ENCODE data around the gene PREPL. TPM values are rescaled to one million over a fixed set of nuclear protein-coding genes. Genes with fewer than 3 reads are reported as not detected.

PREPL gene
- total RNA-seq, 1 experiment from 2014 or later, result 47.6 TPM

DNA sequence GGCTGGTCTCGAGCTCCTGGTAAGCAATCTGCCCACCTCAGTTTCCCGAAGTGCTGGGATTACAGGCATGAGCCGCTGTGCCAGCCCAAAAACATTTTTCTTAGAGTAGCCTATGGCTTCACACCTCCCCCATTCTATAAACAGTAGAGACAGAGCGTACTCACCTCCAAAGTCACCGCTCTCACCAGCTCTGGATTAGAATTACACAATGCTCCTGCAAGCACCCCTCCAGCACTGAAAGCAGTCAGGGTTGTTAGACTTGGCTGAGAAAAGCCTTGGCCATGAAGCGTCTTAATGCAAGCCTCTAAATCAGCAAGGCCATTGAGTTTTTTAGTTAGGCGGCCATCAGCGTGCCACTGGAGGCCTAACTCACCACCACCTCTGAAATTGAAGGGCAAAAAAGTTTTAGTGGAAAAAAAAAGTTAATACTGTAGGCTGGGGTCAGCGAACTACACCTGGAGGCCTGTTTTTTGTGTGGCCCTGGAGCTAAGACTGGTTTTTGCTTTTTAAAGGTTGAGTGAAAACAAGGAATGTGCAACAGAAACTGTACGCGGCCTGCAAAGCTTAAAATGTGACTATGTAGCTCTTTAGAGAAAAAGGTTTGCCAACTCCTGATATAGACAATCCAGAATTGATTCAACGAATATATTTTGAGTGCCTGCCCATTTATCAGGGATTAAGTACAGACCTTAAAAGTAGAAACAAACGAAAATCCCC, 34.6 kb downstream of the PREPL start:
- CTCF ChIA-PET, result no interaction called here

DNA sequence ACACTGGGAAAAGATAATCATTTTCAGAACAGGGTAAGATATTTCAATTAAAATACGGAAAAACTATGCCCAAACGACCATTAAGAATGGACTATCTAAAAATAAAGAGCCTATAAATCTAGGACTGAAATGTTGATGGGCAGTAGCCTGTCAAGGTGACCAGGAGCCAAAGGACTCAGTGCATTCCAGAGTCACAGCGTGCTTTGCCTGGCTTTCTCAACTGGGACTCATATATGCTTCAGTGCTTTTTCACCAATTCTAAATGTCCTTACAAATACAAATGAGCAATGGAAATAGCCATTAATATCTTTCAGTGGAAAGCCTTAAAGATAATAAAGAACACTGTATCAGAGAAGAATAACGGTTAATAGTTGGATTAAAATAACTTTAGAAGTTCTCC, 35.4 kb downstream of the PREPL start:
- Histone ChIP-seq H3K9me3 (ENCODE audit: low read depth, low read length, poor library complexity, severe bottlenecking) (no peaks in the 10 kb centered on the region), H3K27me3 (replicated peaks; ENCODE audit: insufficient read depth, low read depth, low read length, poor library complexity) (no peaks in the 10 kb centered on the region), H3K27ac (ENCODE audit: low read depth, low read length, poor library complexity, severe bottlenecking) (no peak overlapping the region), H3K4me3 (ENCODE audit: low read depth, low read length, poor library complexity, severe bottlenecking) (no peak overlapping the region), H3K36me3 (ENCODE audit: insufficient read depth, low read length, poor library complexity, severe bottlenecking) (peaks cover 50% of the 10 kb centered on the region), H3K4me1 (ENCODE audit: insufficient read depth, low read length, poor library complexity, severe bottlenecking) (no peaks in the 10 kb centered on the region)
- BruUV-seq (replicated peaks), result no TSS peak
- TF ChIP-seq, protein P1, sequence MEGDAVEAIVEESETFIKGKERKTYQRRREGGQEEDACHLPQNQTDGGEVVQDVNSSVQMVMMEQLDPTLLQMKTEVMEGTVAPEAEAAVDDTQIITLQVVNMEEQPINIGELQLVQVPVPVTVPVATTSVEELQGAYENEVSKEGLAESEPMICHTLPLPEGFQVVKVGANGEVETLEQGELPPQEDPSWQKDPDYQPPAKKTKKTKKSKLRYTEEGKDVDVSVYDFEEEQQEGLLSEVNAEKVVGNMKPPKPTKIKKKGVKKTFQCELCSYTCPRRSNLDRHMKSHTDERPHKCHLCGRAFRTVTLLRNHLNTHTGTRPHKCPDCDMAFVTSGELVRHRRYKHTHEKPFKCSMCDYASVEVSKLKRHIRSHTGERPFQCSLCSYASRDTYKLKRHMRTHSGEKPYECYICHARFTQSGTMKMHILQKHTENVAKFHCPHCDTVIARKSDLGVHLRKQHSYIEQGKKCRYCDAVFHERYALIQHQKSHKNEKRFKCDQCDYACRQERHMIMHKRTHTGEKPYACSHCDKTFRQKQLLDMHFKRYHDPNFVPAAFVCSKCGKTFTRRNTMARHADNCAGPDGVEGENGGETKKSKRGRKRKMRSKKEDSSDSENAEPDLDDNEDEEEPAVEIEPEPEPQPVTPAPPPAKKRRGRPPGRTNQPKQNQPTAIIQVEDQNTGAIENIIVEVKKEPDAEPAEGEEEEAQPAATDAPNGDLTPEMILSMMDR (conservative IDR thresholded peaks at IDR 0.05; ENCODE audit: low read depth, low read length), result no peak
- TF ChIP-seq EZH2 (IDR thresholded peaks at IDR 0.05; ENCODE audit: borderline replicate concordance, low read depth, low read length, poor library complexity, severe bottlenecking), result no peak
- ChIA-PET POLR2A (ENCODE audit: low non-redundant PET) (no interaction called here), CTCF (interaction anchor here (0.6 to 0.7 kb wide), 2 partner anchors 282 to 293 kb away, joined by 3 to 5 read pairs; no protein-coding TSS in a partner anchor)
- intact Hi-C loops (cut with micrococcal nuclease; ENCODE audit: unreplicated experiment), result no loop called here
- DNase-seq (ENCODE audit: low spot score), result no peak

More for the DNA sequence above, 34.6 kb downstream of the PREPL start:
- no TSS peak for BruUV-seq (replicated peaks)
- Histone ChIP-seq H3K27ac (ENCODE audit: low read depth, low read length, poor library complexity, severe bottlenecking) (no peak overlapping the region), H3K4me3 (ENCODE audit: low read depth, low read length, poor library complexity, severe bottlenecking) (no peak overlapping the region), H3K4me1 (ENCODE audit: insufficient read depth, low read length, poor library complexity, severe bottlenecking) (no peaks in the 10 kb centered on the region), H3K27me3 (replicated peaks; ENCODE audit: insufficient read depth, low read depth, low read length, poor library complexity) (no peaks in the 10 kb centered on the region), H3K9me3 (ENCODE audit: low read depth, low read length, poor library complexity, severe bottlenecking) (no peaks in the 10 kb centered on the region), H3K36me3 (ENCODE audit: insufficient read depth, low read length, poor library complexity, severe bottlenecking) (peaks cover 42% of the 10 kb centered on the region)
- no peak for DNase-seq (ENCODE audit: low spot score)
- TF ChIP-seq EZH2 (IDR thresholded peaks at IDR 0.05; ENCODE audit: borderline replicate concordance, low read depth, low read length, poor library complexity, severe bottlenecking), result no peak
- TF ChIP-seq, protein P1 (conservative IDR thresholded peaks at IDR 0.05; ENCODE audit: low read depth, low read length), result no peak
- POLR2A ChIA-PET (ENCODE audit: low non-redundant PET), result no interaction called here
- intact Hi-C loops (cut with micrococcal nuclease; ENCODE audit: unreplicated experiment), result no loop called here

DNA sequence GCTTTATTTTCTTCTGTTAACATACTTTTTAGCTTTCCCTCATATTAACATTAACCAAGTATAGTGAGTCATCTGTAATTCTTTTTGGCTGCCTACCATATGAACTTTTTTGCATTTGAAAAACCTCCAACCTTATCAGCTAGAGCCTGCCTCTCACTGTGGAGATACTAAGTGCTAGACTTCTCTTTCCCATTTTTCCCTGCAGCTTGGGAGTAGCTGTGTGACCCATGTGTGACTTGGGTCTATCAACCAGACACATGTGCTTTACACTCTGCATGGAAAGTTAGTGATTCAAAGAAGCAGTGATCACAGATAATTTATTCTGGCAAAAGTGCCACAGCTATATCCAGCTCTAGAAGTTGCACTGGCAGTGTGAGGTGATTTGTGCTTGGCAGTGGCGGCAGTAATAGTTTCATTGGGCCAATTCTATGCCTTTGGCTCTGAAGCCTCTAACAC, 36.3 kb downstream of the PREPL start:
- Histone ChIP-seq H3K27me3 (replicated peaks; ENCODE audit: insufficient read depth, low read depth, low read length, poor library complexity) (no peaks in the 10 kb centered on the region), H3K9me3 (ENCODE audit: low read depth, low read length, poor library complexity, severe bottlenecking) (no peaks in the 10 kb centered on the region), H3K27ac (ENCODE audit: low read depth, low read length, poor library complexity, severe bottlenecking) (no peak overlapping the region), H3K4me3 (ENCODE audit: low read depth, low read length, poor library complexity, severe bottlenecking) (no peak overlapping the region), H3K4me1 (ENCODE audit: insufficient read depth, low read length, poor library complexity, severe bottlenecking) (no peaks in the 10 kb centered on the region), H3K36me3 (ENCODE audit: insufficient read depth, low read length, poor library complexity, severe bottlenecking) (peaks cover 59% of the 10 kb centered on the region)
- TF ChIP-seq EZH2 (IDR thresholded peaks at IDR 0.05; ENCODE audit: borderline replicate concordance, low read depth, low read length, poor library complexity, severe bottlenecking), result no peak
- TF ChIP-seq, protein P1 (conservative IDR thresholded peaks at IDR 0.05; ENCODE audit: low read depth, low read length), result no peak
- ChIA-PET CTCF (no interaction called here), POLR2A (ENCODE audit: low non-redundant PET) (interaction anchor here (0.6 kb wide), 1 partner anchor 73 kb away, joined by 3 read pairs; no protein-coding TSS in a partner anchor)
- no TSS peak for BruUV-seq (replicated peaks)
- intact Hi-C loops (cut with micrococcal nuclease; ENCODE audit: unreplicated experiment), result no loop called here
- peak; percentile 12 for DNase-seq (ENCODE audit: low spot score)
